ENCODE measurements around the gene MGA. TPM values are rescaled to one million over a fixed set of nuclear protein-coding genes. Genes with fewer than 3 reads are reported as not detected.

The MGA gene
- total RNA-seq, 1 donor from 2014 or later = 32.6 TPM

DNA sequence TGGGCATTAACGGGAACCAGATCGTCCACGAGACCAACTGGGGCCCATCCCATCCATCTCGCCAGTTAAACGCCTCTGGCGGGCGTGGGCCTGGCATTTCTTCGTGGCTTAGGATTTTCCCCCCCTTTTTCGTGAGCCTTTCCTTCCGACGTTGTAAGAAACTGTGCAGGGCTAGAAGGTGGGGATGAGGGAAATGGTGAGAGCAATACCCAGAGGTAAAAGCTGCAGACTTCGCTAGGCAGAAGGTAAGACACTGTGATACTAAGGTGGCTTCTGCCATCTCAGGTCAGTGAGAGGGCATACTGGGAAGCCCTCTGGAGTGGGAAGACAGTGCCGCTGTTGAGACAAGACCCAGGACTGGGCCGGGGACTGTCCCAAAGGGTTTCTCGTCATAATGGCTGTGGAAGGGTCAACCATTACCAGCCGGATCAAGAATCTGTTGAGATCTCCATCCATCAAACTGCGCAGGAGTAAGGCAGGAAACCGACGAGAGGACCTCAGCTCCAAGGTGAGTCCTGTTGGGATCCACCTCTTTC is 114.7 kb downstream of the MGA start:
- no peaks in the 10 kb centered on the region for H3K9me3 Mint-ChIP-seq (ENCODE audit: unreplicated experiment)
- Histone ChIP-seq H3K27me3 (ENCODE audit: insufficient read depth, low read length) (no peaks in the 10 kb centered on the region), H3K36me3 (ENCODE audit: insufficient read depth, low read length) (no peaks in the 10 kb centered on the region), H3K27ac (ENCODE audit: low read depth, low read length) (peak overlapping the region; percentile 76), H3K9me3 (ENCODE audit: insufficient read depth, low read depth, low read length) (no peaks in the 10 kb centered on the region), H3K79me2 (ENCODE audit: insufficient read depth, low read length) (peaks cover 51% of the 10 kb centered on the region), H2AFZ (ENCODE audit: low read depth, low read length) (peak overlapping the region; percentile 68), H4K20me1 (ENCODE audit: insufficient read depth, low read length) (peaks cover 45% of the 10 kb centered on the region), H3K4me2 (ENCODE audit: low read length) (peak overlapping the region; percentile 87), H3K9ac (ENCODE audit: low read length) (peak overlapping the region; percentile 86), H3K4me3 (ENCODE audit: insufficient read depth, low read depth, low read length) (peak overlapping the region; percentile 74), H3K4me1 (ENCODE audit: insufficient read depth, low read length) (peaks cover 60% of the 10 kb centered on the region)
- H3K4me1 Mint-ChIP-seq (ENCODE audit: low read depth, unreplicated experiment) = peaks cover 41% of the 10 kb centered on the region
- peak overlapping the region; percentile 91 for H3K27ac Mint-ChIP-seq (ENCODE audit: unreplicated experiment)
- H3K27me3 Mint-ChIP-seq (ENCODE audit: low read depth, unreplicated experiment) = no peaks in the 10 kb centered on the region
- no peak for DNase-seq (ENCODE audit: low read depth)
- peaks cover 6% of the 10 kb centered on the region for H3K36me3 Mint-ChIP-seq (ENCODE audit: low read depth, unreplicated experiment)
- peak overlapping the region; percentile 95 for H3K4me3 Mint-ChIP-seq (ENCODE audit: unreplicated experiment)
- FAIRE-seq = no peak
- TF ChIP-seq, protein P1, sequence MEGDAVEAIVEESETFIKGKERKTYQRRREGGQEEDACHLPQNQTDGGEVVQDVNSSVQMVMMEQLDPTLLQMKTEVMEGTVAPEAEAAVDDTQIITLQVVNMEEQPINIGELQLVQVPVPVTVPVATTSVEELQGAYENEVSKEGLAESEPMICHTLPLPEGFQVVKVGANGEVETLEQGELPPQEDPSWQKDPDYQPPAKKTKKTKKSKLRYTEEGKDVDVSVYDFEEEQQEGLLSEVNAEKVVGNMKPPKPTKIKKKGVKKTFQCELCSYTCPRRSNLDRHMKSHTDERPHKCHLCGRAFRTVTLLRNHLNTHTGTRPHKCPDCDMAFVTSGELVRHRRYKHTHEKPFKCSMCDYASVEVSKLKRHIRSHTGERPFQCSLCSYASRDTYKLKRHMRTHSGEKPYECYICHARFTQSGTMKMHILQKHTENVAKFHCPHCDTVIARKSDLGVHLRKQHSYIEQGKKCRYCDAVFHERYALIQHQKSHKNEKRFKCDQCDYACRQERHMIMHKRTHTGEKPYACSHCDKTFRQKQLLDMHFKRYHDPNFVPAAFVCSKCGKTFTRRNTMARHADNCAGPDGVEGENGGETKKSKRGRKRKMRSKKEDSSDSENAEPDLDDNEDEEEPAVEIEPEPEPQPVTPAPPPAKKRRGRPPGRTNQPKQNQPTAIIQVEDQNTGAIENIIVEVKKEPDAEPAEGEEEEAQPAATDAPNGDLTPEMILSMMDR (IDR thresholded peaks at IDR 0.05; ENCODE audit: insufficient read depth, low read depth, low read length) = no peak
- TF ChIP-seq EZH2 (IDR thresholded peaks at IDR 0.05; ENCODE audit: insufficient read depth, low read length) = no peak

DNA sequence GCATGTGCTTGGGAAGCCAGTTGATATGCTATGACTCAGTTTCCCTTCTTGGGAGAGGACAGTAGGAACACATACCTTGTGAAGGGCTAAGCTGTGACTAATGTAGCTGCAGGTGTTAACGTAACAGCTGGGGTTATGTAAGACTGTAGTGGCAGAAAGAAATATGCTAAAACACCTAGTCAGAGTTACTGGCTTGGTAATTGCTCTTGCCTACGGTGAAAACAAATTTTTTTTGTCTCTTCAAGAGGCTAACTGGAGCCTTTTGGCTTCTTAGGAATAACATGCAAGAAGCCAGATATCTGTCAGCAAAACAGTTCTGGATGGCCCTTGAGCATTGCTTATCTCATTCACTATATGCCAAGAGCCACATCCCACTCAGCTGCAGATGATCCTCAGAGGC is 115.4 kb downstream of the MGA start:
- peak overlapping the region; percentile 74 for H3K4me3 ChIP-seq (ENCODE audit: insufficient read depth, low read depth, low read length)
- peak overlapping the region; percentile 95 for H3K4me3 Mint-ChIP-seq (ENCODE audit: unreplicated experiment)
- DNase-seq (ENCODE audit: low read depth) = peak; percentile 35
- H3K27ac ChIP-seq (ENCODE audit: low read depth, low read length) = no peak overlapping the region
- H3K36me3 Mint-ChIP-seq (ENCODE audit: low read depth, unreplicated experiment) = peaks cover 6% of the 10 kb centered on the region
- peak overlapping the region; percentile 86 for H3K9ac ChIP-seq (ENCODE audit: low read length)
- no peaks in the 10 kb centered on the region for H3K36me3 ChIP-seq (ENCODE audit: insufficient read depth, low read length)
- H4K20me1 ChIP-seq (ENCODE audit: insufficient read depth, low read length) = peaks cover 52% of the 10 kb centered on the region
- H3K4me2 ChIP-seq (ENCODE audit: low read length) = peak overlapping the region; percentile 87
- H2AFZ ChIP-seq (ENCODE audit: low read depth, low read length) = no peak overlapping the region
- H3K9me3 Mint-ChIP-seq (ENCODE audit: unreplicated experiment) = no peaks in the 10 kb centered on the region
- no peak for TF ChIP-seq EZH2 (IDR thresholded peaks at IDR 0.05; ENCODE audit: insufficient read depth, low read length)
- TF ChIP-seq, protein P1 (IDR thresholded peaks at IDR 0.05; ENCODE audit: insufficient read depth, low read depth, low read length) = no peak
- H3K9me3 ChIP-seq (ENCODE audit: insufficient read depth, low read depth, low read length) = no peaks in the 10 kb centered on the region
- H3K27me3 Mint-ChIP-seq (ENCODE audit: low read depth, unreplicated experiment) = no peaks in the 10 kb centered on the region
- H3K27me3 ChIP-seq (ENCODE audit: insufficient read depth, low read length) = no peaks in the 10 kb centered on the region
- peaks cover 58% of the 10 kb centered on the region for H3K79me2 ChIP-seq (ENCODE audit: insufficient read depth, low read length)
- peaks cover 44% of the 10 kb centered on the region for H3K4me1 Mint-ChIP-seq (ENCODE audit: low read depth, unreplicated experiment)
- peaks cover 63% of the 10 kb centered on the region for H3K4me1 ChIP-seq (ENCODE audit: insufficient read depth, low read length)
- no peak for FAIRE-seq
- H3K27ac Mint-ChIP-seq (ENCODE audit: unreplicated experiment) = peak overlapping the region; percentile 91

- peak overlapping the region; percentile 12 for H3K4me3 ChIP-seq (ENCODE audit: insufficient read depth, low read depth, low read length)
- TF ChIP-seq EZH2 (IDR thresholded peaks at IDR 0.05; ENCODE audit: insufficient read depth, low read length) = no peak
- TF ChIP-seq, protein P1 (IDR thresholded peaks at IDR 0.05; ENCODE audit: insufficient read depth, low read depth, low read length) = no peak
Measured at GRCh38 chr15:41777421-41777973, 117.3 kb downstream of the MGA start.

More at GRCh38 chr15:41777421-41777973, 117.3 kb downstream of the MGA start:
- Histone ChIP-seq H3K27me3 (ENCODE audit: insufficient read depth, low read length) (no peaks in the 10 kb centered on the region), H3K36me3 (ENCODE audit: insufficient read depth, low read length) (no peaks in the 10 kb centered on the region), H2AFZ (ENCODE audit: low read depth, low read length) (no peak overlapping the region), H3K9ac (ENCODE audit: low read length) (peak overlapping the region; percentile 24), H3K4me2 (ENCODE audit: low read length) (peak overlapping the region; percentile 87), H3K4me1 (ENCODE audit: insufficient read depth, low read length) (peaks cover 63% of the 10 kb centered on the region), H3K79me2 (ENCODE audit: insufficient read depth, low read length) (peaks cover 71% of the 10 kb centered on the region), H3K27ac (ENCODE audit: low read depth, low read length) (peak overlapping the region; percentile 43), H4K20me1 (ENCODE audit: insufficient read depth, low read length) (peaks cover 65% of the 10 kb centered on the region), H3K9me3 (ENCODE audit: insufficient read depth, low read depth, low read length) (no peaks in the 10 kb centered on the region)
- H3K27me3 Mint-ChIP-seq (ENCODE audit: low read depth, unreplicated experiment) = no peaks in the 10 kb centered on the region
- H3K4me3 Mint-ChIP-seq (ENCODE audit: unreplicated experiment) = peak overlapping the region; percentile 37
- no peaks in the 10 kb centered on the region for H3K9me3 Mint-ChIP-seq (ENCODE audit: unreplicated experiment)
- H3K4me1 Mint-ChIP-seq (ENCODE audit: low read depth, unreplicated experiment) = peaks cover 44% of the 10 kb centered on the region
- H3K27ac Mint-ChIP-seq (ENCODE audit: unreplicated experiment) = no peak overlapping the region
- FAIRE-seq (no peak), DNase-seq (ENCODE audit: low read depth) (peak; percentile 39)
- H3K36me3 Mint-ChIP-seq (ENCODE audit: low read depth, unreplicated experiment) = peaks cover 6% of the 10 kb centered on the region

Data from astrocyte (in vitro differentiated cells and primary cell).